GM20000 (cell line): ENCODE data around the gene PARP16.

ENCODE experiments used
- DNase-seq: peaks from one replicate; pipeline ENCODE4 v3.0.0; 2012; ENCODE audit warnings: low spot score
- TF ChIP-seq, protein P1 (sequence below): IDR thresholded peaks from 2 replicates; pipeline ENCODE4 v1.5.1; 2012; ENCODE audit warnings: mild to moderate bottlenecking, control low read depth; ENCODE audit errors: extremely low read depth, missing control alignments

PARP16 gene

DNA sequence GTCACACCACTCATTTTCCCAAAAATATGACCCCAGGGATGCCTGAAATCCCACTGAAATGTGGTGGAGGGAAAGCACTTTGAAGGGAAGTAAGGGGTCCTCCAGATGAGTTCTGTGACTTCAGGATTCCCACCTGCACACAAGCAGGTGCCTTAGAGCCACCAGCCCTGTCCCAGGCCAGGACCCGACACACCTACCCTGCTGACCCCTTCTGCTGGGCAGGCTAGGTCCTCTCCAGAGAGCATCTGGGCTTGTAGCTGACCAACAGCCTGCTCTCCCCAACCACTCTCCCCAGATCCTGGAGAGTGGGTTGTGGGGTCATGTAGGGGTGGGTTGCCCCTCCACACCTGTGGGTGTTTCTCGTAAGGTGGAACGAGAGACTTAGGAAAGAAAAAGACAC is 60.5 kb downstream of the PARP16 start:
- no peak for DNase-seq
- TF ChIP-seq, protein P1, sequence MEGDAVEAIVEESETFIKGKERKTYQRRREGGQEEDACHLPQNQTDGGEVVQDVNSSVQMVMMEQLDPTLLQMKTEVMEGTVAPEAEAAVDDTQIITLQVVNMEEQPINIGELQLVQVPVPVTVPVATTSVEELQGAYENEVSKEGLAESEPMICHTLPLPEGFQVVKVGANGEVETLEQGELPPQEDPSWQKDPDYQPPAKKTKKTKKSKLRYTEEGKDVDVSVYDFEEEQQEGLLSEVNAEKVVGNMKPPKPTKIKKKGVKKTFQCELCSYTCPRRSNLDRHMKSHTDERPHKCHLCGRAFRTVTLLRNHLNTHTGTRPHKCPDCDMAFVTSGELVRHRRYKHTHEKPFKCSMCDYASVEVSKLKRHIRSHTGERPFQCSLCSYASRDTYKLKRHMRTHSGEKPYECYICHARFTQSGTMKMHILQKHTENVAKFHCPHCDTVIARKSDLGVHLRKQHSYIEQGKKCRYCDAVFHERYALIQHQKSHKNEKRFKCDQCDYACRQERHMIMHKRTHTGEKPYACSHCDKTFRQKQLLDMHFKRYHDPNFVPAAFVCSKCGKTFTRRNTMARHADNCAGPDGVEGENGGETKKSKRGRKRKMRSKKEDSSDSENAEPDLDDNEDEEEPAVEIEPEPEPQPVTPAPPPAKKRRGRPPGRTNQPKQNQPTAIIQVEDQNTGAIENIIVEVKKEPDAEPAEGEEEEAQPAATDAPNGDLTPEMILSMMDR = no peak

DNA sequence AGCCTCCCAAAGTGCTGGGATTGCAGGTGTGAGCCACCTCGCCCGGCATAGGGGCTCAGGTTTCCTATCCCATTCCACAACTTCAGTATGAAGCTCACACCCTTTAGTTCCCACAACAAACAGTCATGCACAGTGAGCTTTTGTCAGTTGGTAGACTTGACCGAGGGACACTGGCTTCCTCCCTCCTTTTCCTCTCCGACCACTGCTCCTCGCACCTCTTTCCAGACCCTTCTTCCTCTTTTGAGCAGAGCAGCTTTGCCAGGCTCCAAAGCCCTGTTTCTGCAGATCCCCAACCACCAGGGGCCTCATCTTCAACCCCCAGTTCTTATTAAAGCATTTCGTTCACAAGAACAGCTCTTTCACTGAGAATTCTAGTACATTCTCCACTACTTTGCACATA is 62.7 kb downstream of the PARP16 start:
- TF ChIP-seq, protein P1 = no peak
- no peak for DNase-seq

DNA sequence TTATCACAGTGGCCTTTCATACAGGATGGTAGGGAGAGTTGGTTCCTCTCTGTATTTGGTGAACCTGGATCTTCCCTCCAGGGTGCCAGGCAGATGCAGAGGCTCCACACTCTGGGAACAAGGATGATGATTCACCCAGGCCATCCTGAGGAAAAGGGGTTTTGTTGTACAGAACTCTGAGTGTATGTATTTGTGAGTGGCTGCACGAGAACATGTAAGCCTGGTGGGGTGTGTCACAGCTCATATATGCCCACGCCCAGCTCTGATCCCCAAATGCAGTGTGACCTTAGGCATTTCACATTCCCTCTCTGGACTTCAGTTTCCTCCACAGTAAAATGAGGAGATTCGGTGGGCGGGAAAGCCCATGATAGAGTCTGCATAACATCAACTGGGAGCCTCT is 63.8 kb downstream of the PARP16 start:
- TF ChIP-seq, protein P1 = no peak
- no peak for DNase-seq

DNA sequence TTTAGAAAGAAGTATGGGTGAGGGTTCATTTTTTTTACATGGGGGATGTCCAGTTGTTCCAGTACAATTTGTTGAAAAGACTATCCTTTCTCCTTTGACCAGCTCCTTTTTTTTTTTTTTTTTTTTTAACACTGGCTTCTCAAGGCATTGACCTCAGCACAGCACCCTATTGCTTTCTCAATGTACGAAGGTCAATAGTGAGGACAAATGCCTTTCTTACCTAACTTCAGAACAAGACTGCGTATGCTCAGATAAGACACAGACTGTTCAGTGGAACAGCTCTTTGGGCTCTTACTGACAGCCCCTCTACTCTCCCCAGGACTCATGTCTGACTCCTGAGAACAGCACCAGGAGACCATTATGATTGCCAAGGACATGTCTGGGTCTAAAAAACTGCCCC is 65.0 kb downstream of the PARP16 start:
- no peak for DNase-seq
- TF ChIP-seq, protein P1 = no peak

DNA sequence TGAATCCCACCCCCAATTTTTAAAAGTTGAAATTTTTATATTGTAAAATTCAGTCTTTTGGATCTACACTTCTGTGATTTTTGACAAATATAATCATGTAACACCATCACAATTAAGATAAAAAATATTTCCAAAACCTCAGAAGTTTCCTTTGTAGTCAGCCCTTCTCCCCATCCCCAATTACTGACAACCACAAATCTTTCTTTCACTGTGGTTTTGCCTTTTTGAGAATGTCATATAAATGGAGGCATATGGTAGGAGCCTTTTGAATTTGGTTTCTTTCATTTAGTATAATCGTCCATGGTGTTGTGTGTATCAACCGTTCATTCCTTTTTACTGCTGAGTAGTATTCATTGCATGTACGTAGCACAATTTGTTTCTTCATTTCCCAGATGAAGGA is 67.5 kb downstream of the PARP16 start:
- TF ChIP-seq, protein P1 = no peak
- DNase-seq = no peak

DNA sequence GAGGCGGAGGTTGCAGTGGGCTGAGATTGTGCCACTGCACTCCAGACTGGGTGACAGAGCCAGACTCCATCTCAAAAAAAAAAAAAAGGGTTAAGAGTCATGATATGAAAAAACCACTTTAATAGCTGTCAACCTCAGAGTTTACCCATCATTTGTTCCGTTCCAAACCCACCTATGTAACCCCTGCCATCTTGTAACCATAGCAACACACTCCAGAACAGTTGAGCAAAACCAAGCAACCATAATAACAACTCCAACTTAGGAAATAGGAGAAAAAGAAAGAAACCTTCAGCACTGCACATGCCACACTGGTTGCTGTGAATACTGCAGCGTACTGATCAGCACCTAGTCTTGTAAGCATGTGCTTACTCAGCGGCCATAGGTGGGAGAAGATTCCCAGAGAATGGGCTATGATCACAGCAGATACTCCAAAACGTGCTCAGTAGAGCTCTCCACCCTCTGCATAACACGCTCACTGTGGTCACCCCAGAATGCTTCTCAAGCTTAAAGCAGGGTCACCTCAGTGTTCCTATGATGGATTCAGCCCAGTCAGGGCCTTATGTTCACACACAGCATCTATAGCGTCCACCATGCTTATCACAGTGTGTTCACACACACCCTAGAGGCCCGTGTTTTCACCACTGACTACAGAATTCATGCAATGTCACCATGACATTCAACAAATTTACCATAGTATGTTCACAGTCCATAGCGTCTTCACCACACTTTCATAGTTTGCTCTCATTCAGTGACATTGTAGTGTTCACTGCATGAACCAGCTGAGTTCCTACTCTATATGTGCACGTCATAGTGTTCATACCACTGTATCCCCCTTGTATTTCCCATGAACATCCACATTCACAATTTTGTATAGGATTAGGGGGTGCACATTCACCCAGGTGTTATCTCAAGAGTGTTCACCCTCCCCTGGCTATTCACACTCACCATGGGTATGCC is 68.9 kb downstream of the PARP16 start:
- TF ChIP-seq, protein P1 = no peak
- no peak for DNase-seq

DNA sequence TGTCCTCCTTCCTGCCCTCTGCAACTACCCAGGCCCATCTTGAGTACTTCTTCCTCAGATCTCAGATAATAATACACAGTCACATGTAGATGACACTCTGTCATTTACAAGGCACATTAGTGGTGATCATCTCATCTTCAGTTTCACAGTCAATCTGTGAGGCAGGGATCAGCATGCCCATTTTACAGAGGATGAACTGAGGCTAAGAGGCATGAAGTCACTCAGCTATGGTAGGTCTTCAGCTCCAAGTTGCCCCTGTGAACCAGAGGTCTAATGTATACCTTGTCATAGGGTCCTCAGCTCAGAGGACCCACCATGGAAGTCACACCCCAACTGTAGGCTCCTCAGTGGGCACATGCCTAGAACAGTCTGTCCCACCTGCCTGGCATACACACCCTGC is 71.2 kb downstream of the PARP16 start:
- TF ChIP-seq, protein P1 = no peak

More for the DNA sequence above, 71.2 kb downstream of the PARP16 start:
- DNase-seq = no peak
